ENCODE results near the gene FAM24A. TPM values are rescaled to one million over a fixed set of nuclear protein-coding genes. Genes with fewer than 3 reads are reported as not detected.

Gene FAM24A
- total RNA-seq, 1 donor from 2014 or later = not detected

DNA sequence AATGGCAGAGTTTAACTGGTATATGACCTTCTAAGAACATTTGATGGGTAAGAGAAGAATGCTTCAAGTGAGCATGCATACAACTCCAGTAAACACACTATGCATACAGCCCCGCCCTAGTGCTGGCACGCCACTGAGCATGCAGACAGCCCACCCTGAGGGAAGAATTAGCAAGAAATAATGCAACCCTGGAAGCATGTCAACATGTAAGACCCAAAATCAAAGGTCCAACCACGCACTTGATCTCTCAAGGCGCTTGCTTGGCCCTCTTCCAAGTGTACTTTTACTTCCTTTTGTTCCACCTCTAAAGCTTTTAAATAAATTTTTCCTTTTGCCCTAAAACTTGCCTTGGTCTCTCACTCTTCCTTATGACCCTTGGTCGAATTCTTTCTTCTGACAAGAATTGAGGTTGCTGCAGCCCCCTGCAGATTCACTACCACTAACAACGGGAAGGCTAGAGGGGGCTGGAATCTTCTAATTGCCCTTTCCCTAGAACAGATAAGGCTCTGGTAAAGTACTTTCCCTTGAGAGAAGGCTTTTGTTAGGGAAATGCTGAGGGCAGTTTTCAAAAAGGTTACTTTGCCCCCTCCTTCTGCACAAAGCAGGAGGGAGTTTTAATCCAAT lies 34.5 kb upstream of the FAM24A start:
- Histone ChIP-seq H3K4me3 (ENCODE audit: low read depth, low read length) (no peak overlapping the region), H3K27me3 (ENCODE audit: control insufficient read depth, insufficient read depth, low read length) (no peaks in the 10 kb centered on the region), H3K36me3 (ENCODE audit: control insufficient read depth, insufficient read depth, low read length) (no peaks in the 10 kb centered on the region)
- DNase-seq (ENCODE audit: low read depth) = no peak
- TF ChIP-seq, protein P1, sequence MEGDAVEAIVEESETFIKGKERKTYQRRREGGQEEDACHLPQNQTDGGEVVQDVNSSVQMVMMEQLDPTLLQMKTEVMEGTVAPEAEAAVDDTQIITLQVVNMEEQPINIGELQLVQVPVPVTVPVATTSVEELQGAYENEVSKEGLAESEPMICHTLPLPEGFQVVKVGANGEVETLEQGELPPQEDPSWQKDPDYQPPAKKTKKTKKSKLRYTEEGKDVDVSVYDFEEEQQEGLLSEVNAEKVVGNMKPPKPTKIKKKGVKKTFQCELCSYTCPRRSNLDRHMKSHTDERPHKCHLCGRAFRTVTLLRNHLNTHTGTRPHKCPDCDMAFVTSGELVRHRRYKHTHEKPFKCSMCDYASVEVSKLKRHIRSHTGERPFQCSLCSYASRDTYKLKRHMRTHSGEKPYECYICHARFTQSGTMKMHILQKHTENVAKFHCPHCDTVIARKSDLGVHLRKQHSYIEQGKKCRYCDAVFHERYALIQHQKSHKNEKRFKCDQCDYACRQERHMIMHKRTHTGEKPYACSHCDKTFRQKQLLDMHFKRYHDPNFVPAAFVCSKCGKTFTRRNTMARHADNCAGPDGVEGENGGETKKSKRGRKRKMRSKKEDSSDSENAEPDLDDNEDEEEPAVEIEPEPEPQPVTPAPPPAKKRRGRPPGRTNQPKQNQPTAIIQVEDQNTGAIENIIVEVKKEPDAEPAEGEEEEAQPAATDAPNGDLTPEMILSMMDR (IDR thresholded peaks at IDR 0.05; ENCODE audit: insufficient read depth, low read length, poor library complexity, severe bottlenecking) = no peak

DNA sequence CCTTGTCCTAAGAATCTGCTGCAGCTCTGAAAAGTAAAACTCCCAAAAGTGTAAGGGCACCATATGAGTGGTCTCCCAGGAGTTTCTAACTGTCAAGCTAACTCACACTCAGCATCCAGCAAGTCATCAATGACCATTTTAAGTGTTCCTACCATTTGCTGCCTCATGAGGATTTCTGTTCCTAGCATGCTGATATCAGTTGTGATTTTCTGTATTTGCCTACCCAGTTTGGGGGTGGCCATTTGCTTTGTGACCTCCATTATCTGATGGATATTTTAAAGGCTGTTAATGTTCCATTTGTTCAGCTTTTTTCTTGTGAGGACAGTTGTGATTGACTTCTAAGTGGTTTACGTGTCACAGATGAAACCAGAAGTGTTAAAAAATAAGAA lies 33.9 kb upstream of the FAM24A start:
- no peak for DNase-seq (ENCODE audit: low read depth)
- no peaks in the 10 kb centered on the region for H3K27me3 ChIP-seq (ENCODE audit: control insufficient read depth, insufficient read depth, low read length)
- TF ChIP-seq, protein P1 (IDR thresholded peaks at IDR 0.05; ENCODE audit: insufficient read depth, low read length, poor library complexity, severe bottlenecking) = no peak
- no peak overlapping the region for H3K4me3 ChIP-seq (ENCODE audit: low read depth, low read length)
- H3K36me3 ChIP-seq (ENCODE audit: control insufficient read depth, insufficient read depth, low read length) = no peaks in the 10 kb centered on the region

DNA sequence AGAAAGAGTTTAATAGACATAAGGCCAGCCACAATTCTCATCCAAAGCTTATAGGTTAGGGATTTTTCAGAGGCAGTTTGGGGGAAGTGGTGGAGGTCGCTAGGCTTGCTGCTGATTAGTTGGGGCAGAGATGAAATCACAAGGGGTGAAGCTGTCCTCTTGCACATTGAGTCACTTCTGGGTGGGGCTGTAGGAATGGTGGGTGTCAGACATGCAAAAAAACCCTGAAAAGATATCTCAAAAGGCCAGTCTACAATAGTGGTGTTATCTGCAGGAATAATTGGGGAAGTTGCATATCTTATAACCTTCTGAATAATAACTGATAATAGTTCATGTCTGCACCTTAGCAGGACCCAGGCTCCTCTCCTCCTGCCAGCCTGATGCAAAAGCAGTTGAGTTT lies 33.1 kb upstream of the FAM24A start:
- no peaks in the 10 kb centered on the region for H3K27me3 ChIP-seq (ENCODE audit: control insufficient read depth, insufficient read depth, low read length)
- TF ChIP-seq, protein P1 (IDR thresholded peaks at IDR 0.05; ENCODE audit: insufficient read depth, low read length, poor library complexity, severe bottlenecking) = no peak
- no peaks in the 10 kb centered on the region for H3K36me3 ChIP-seq (ENCODE audit: control insufficient read depth, insufficient read depth, low read length)
- H3K4me3 ChIP-seq (ENCODE audit: low read depth, low read length) = no peak overlapping the region
- no peak for DNase-seq (ENCODE audit: low read depth)

DNA sequence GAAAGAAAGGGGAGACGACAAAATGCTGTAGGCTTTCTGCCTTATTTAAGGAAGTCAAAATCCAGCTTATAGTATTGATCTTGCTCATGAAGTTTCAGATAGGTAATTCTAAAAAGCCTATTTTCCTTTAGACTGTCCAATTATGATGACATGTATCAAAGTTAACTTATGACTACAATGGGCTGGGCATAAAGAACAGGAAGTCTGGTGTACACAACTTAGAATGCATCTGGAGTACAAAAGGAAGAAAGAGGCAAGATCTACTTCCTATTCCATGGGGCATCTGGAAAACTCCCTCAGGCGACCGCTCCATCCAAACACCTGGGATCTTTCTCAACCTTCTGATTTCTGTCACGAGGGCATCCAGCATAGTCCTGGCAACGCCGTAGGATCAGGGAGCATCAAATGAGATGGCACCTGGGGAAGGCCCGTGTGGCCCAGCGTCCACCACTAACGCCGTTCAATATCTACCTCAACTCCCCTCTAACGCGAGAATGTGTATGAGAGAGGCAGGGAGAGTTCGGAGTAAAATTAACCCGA lies 31.5 kb upstream of the FAM24A start:
- Histone ChIP-seq H3K27me3 (ENCODE audit: control insufficient read depth, insufficient read depth, low read length) (no peaks in the 10 kb centered on the region), H3K4me3 (ENCODE audit: low read depth, low read length) (peak overlapping the region; percentile 69), H3K36me3 (ENCODE audit: control insufficient read depth, insufficient read depth, low read length) (no peaks in the 10 kb centered on the region)
- DNase-seq (ENCODE audit: low read depth) = no peak
- TF ChIP-seq, protein P1 (IDR thresholded peaks at IDR 0.05; ENCODE audit: insufficient read depth, low read length, poor library complexity, severe bottlenecking) = no peak

DNA sequence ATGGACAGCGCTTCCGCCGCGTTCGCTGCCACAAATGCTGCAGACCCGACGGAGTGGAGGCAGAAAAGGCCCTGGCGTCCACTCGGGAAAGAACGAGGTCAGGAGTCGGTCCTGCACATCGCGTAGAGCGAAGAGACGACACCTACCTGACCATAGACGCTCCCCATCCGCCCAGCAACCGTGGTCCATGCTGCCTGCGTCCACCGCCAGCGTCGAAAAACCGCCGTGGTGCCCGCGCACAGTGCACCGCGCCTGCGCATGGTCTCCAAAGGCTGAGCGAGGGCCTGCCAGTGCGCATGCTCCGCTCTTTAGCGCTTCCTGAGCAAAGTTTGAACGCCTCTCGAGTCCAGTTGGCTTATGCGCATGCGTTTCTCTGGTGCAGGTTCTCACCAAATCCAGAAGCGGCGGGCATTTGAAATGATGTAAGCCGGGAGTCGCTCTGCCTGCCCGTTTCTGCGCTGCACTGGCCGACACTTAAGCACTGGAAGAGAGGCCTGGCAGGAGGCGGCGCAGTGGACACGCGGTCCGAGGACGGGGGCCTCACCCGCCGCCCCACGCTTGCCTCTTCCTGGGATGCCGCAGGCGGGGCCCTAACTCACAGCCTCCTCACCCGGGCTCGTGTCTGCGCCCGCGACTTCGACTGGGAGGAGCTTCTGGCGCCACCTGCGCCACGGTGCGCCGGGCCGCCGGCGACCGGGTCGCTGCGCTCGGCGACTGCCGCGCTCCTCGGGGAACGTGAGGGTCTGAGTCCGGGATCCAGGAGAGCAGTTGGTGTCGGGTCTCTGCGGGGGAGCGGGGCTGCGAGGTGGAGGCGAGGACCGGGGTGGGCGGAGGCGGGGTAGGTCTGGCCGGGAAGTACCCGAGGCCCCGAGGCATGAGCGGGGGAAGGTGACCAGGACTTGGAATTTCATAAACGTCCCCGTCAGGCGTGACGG lies 30.8 kb upstream of the FAM24A start, which contains the start of gene FAM24B:
Gene FAM24B (minus strand): TSS at position 243 of the 935 bp plus-strand sequence. CDS start 29,066 bp downstream, outside the sequence.
- H3K4me3 ChIP-seq (ENCODE audit: low read depth, low read length) = peak within 1 kb of the TSS; percentile 69
- TF ChIP-seq, protein P1 (IDR thresholded peaks at IDR 0.05; ENCODE audit: insufficient read depth, low read length, poor library complexity, severe bottlenecking) = no peak
- no peaks in the 10 kb centered on the region for H3K36me3 ChIP-seq (ENCODE audit: control insufficient read depth, insufficient read depth, low read length)
- peak; percentile 97 for DNase-seq (ENCODE audit: low read depth)
- H3K27me3 ChIP-seq (ENCODE audit: control insufficient read depth, insufficient read depth, low read length) = no peaks in the 10 kb centered on the region

Data from kidney epithelial cell (primary cell).